Activated effector memory CD4-positive, alpha-beta T cell treated with Interleukin-2 at 50 U/mL for 16 hours (primary cell): ENCODE data around the gene MTHFD1L.
"Not testable (repeated sequence)": the region's sequence is repeated elsewhere in the genome, so short reads cannot be mapped to it uniquely, and the experiment has no call there.

ENCODE experiments used
- DNase-seq: peaks from one replicate; pipeline ENCODE4 v3.0.0-alpha.2; 2020

The MTHFD1L gene

GRCh38 chr6:151018911-151019782, 153.6 kb downstream of the MTHFD1L start:
- DNase-seq = no peak

DNA sequence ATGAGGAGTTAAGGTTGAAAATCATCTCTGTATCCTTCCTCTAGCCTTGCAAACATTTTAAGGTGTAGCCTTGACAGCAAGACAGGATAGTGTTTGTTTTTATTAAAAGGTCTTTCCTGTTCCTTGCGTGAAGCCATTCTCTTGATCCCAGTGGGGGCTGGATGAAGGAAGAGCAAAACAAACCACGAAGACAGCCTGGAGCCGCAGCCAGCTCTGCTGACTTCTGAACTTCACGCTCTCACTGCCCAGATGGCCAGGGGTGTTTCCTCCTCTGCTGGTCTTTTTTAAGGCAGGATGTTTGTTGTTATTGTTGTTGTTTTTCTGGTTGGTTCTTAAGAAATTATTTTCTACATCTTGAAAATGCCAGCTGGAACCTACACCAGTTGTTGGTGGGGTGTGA, 156.4 kb downstream of the MTHFD1L start:
- no peak for DNase-seq

DNA sequence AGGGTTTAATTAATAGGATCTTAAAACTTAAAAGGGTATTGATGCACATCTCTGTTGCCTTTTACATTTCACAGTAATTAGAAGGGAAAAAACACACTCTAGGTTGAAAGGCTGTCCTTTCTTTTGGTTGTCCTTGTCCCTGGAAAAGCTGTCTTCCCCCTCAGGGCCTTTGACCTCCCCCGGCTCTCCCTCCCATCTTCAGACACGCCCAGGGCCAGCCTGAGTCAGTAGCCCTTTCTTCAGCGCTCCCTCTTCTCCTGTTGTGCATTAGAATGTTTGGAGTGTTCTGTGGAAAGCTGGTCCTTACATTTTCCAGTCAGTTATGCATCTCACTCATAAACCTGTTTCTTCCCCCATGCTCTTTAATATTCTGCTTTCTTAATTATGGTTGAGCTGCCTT, 157.0 kb downstream of the MTHFD1L start:
- DNase-seq = no peak

DNA sequence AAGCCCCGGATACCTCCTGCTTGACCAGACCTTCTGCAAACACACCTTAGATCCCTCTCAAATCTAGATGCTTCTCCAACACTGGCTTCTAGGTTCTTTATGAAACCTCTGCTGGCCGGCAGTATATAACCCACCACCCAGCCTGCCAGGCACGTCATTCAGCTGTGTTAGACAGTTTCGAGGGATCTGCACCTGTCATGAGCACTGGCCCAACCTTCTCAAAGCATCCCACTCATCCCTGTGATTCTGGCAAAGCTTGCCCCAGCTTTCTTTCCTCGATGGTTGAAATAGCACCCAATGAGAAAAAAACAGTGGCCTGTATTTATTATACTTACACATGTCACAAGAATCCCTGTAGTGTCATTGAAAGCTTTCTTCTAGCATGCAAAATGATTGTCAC, 157.8 kb downstream of the MTHFD1L start:
- no peak for DNase-seq

- DNase-seq = no peak
These were observed 159.1 kb downstream of the MTHFD1L start for GRCh38 chr6:151024597-151024996.

- no peak for DNase-seq
These were observed 159.6 kb downstream of the MTHFD1L start for GRCh38 chr6:151025076-151025475.

GRCh38 chr6:151026041-151026663, 160.7 kb downstream of the MTHFD1L start:
- no peak for DNase-seq

DNA sequence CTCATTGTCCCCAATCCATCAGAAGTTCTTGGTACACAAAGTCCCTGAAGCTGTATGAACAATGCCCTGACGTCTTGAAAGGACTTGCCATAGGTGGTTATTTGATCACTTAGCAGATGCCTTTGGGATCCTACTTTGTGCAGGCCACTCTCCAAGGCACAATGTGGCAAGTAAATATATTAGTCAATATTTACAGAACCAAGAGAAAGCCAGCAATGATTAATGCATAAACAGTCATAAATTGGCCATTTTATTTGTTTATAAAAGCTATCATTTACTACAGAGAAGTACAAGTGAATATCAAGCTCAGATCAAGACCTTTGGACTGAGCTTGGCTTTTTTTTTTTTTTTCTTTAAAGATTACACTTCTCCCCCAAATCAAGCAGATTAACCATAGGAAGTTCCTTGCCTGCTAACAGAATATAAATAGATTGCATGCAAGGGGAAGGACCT, 161.8 kb downstream of the MTHFD1L start:
- no peak for DNase-seq

- no peak for DNase-seq
These were observed 162.7 kb downstream of the MTHFD1L start for GRCh38 chr6:151027936-151028838.

GRCh38 chr6:151029970-151030369, 164.5 kb downstream of the MTHFD1L start:
- no peak for DNase-seq

- no peak for DNase-seq
These were observed 166.5 kb downstream of the MTHFD1L start for GRCh38 chr6:151032034-151032433.

- no peak for DNase-seq
These were observed 169.6 kb downstream of the MTHFD1L start for GRCh38 chr6:151034825-151035781.

DNA sequence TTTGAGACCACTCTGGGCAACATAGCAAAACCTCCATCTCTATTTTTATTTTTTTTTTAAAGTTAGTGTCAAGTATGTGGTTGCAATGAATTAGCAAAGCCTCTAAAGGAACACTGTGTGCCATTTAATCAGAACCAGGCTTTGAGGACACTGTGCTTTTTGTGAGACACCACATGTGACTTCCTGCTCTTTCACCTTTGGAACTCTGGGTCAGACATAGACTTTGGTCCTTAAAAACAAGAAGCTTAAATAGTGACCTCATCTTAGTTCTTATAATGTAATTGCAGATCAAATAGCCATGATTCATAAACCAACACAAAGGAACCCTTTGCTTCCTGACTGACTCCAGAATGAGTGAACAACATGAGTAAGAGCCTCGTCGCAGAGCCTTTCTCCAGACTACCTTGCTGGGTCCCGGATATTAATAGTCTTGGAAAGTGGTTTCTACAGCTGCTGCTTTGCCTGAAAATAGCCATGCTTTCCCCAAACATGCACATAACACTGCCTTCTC, 170.8 kb downstream of the MTHFD1L start:
- not testable (repeated sequence) for DNase-seq

- DNase-seq = no peak
These were observed 171.6 kb downstream of the MTHFD1L start for GRCh38 chr6:151036869-151037680.

DNA sequence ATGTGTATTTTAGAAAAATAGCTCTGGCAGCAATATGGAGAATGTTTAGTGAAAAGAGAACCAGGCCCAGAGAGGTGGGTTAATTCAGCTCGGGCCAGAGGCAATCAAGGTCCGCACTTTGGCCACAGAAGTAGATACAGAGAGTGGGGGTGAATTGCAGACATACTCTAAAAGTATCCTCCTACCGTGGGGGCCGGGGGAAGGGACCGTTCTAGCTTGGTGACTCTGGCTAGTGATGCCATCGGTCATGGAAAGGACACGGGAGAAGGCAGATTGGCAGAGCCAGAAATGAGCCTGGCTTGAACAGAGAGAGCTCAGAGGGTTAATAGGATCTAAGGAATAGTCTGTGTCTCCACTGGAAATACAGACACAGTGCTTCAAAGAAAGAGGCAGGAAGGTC, 173.1 kb downstream of the MTHFD1L start:
- DNase-seq = no peak

GRCh38 chr6:151040888-151041521, 175.5 kb downstream of the MTHFD1L start:
- not testable (repeated sequence) for DNase-seq

DNA sequence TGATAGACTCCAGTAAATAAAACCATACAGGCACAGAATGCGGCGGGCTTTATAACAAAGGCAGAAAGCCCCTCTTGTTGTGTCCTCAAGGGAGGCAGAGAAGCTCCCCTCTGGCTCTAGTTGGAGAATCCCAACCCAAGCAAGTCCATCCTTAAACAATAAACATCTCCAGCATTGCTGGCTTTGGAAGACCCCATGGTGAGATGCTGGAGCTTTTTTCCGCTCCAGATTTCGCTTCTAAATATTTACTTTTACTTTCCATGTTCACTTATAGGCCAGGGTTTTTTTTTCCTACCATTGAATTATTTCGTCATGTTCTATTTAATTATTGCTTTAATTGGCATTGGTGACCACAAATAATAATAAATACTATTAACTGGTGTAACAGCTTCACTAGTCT, 176.2 kb downstream of the MTHFD1L start:
- DNase-seq = no peak

GRCh38 chr6:151042911-151043330, 177.4 kb downstream of the MTHFD1L start:
- DNase-seq = not testable (repeated sequence)

DNA sequence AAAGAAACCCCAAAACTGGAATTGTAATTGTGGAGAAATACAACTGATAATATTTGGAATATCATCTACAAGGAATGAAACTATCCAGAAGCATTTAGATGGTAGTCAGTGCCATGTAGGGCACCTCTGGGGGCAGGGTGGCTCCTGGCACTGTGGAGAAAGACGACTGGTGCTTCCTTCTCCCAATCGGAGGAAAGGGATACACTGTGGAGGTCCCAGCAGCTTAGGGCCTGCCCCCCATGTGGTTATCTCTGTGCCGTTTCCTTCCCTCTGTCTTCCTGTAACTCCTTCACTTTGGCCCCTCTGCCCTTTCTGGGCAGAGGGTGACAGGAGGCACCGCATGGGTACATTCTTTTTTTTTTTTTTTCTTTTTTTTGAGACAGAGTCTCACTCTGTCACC, 178.4 kb downstream of the MTHFD1L start:
- no peak for DNase-seq
